Keratinocyte (primary cell): Measurements from ENCODE around the gene DLG2. TPM values are rescaled to one million over a fixed set of nuclear protein-coding genes. Genes with fewer than 3 reads are reported as not detected.

ENCODE experiments used
- DNase-seq: peaks from one replicate; pipeline ENCODE4 v3.0.0-alpha.2; 2011; ENCODE audit warnings: low read depth, missing footprints, low spot score
- FAIRE-seq: peaks from 2 replicates; lab custom pipeline; 2011; peaks lifted over from hg19 to GRCh38; lab: Jason Lieb, UNC
- H2AFZ ChIP-seq: 2 replicates; pipeline ENCODE4 v1.6.0; 2012; ENCODE audit warnings: low read length, control low read depth, inconsistent platforms; ENCODE audit not compliant: control insufficient read depth
- H3K27ac ChIP-seq: 2 replicates; pipeline ENCODE4 v1.5.1; 2011; ENCODE audit warnings: low read length; ENCODE audit not compliant: control insufficient read depth, insufficient read depth
- H3K27me3 ChIP-seq: 3 replicates; pipeline ENCODE4 v1.6.0; 2011; ENCODE audit warnings: low read length; ENCODE audit not compliant: control insufficient read depth, insufficient read depth; ENCODE audit errors: extremely low read depth
- H3K36me3 ChIP-seq, 2 experiments: 2 replicates in 1 of 2; 3 replicates in 1 of 2; pipeline ENCODE4 v1.5.1; 2011; ENCODE audit warnings: low read length in 2 of 2, mild to moderate bottlenecking in 1 of 2; ENCODE audit not compliant: control insufficient read depth in 2 of 2, insufficient read depth in 2 of 2; ENCODE audit errors: extremely low read depth in 1 of 2
- H3K4me1 ChIP-seq: 3 replicates; pipeline ENCODE4 v1.5.1; 2011; ENCODE audit warnings: low read length; ENCODE audit not compliant: control insufficient read depth, insufficient read depth; ENCODE audit errors: extremely low read depth
- H3K4me2 ChIP-seq: 3 replicates; pipeline ENCODE4 v1.6.0; 2011; ENCODE audit warnings: low read depth, low read length; ENCODE audit not compliant: control insufficient read depth, insufficient read depth; ENCODE audit errors: extremely low read depth
- H3K4me3 ChIP-seq, 3 experiments: fragments of 200-600 bp in 1 of 3; sonication (generic) in 1 of 3; 2 replicates in 2 of 3; 3 replicates in 1 of 3; pipeline ENCODE4 v1.5.1; 2011 to 2016; ENCODE audit warnings: low read length in 3 of 3, mild to moderate bottlenecking in 3 of 3, control low read depth in 2 of 3, inconsistent platforms in 1 of 3, low read depth in 1 of 3, mixed read lengths in 1 of 3, mixed run types in 1 of 3, moderate library complexity in 1 of 3; ENCODE audit not compliant: control insufficient read depth in 2 of 3, insufficient read depth in 2 of 3; ENCODE audit errors: extremely low read depth in 1 of 3
- H3K79me2 ChIP-seq: 2 replicates; pipeline ENCODE4 v1.6.0; 2012; ENCODE audit warnings: low read length; ENCODE audit not compliant: control insufficient read depth, insufficient read depth
- H3K9ac ChIP-seq: 3 replicates; pipeline ENCODE4 v1.6.0; 2011; ENCODE audit warnings: low read length; ENCODE audit not compliant: control insufficient read depth, insufficient read depth; ENCODE audit errors: extremely low read depth
- H3K9me1 ChIP-seq: 3 replicates; pipeline ENCODE4 v1.6.0; 2011; ENCODE audit warnings: low read length; ENCODE audit not compliant: control insufficient read depth, insufficient read depth; ENCODE audit errors: extremely low read depth
- H3K9me3 ChIP-seq: 2 replicates; pipeline ENCODE4 v1.5.1; 2012; ENCODE audit warnings: low read depth, low read length; ENCODE audit not compliant: control insufficient read depth
- H4K20me1 ChIP-seq: 3 replicates; pipeline ENCODE4 v1.6.0; 2011; ENCODE audit warnings: low read length; ENCODE audit not compliant: control insufficient read depth, insufficient read depth; ENCODE audit errors: extremely low read depth
- CTCF ChIP-seq, 3 experiments: IDR thresholded peaks in 1 of 3; conservative IDR thresholded peaks in 1 of 3; optimal IDR thresholded peaks in 1 of 3; 2 replicates in 2 of 3; 3 replicates in 1 of 3; pipeline versions ENCODE3 to v1.5.1; 2011; ENCODE audit warnings: low read length in 3 of 3, mild to moderate bottlenecking in 3 of 3, moderate library complexity in 2 of 3, control low read depth in 1 of 3, inconsistent platforms in 1 of 3; ENCODE audit not compliant: insufficient read depth in 2 of 3; ENCODE audit errors: extremely low read depth in 1 of 3
- EZH2 ChIP-seq: IDR thresholded peaks from one replicate; pipeline ENCODE4 v1.6.1; 2012; ENCODE audit warnings: inconsistent platforms, mild to moderate bottlenecking, low read length, moderate library complexity
- dilution Hi-C: fragments of 300-500 bp; cut with MboI; formaldehyde crosslinking; loops from one replicate; pipeline ENCODE4 v1.7.0; 2020; ENCODE audit warnings: low sequenced_read_pairs; ENCODE audit not compliant: extremely low pct_ligation_motif_present
- polyA plus RNA-seq, 5 experiments: library from polyadenylated mRNA; depleted of rRNA in 3 of 5; stranded (reverse) in 3 of 5; stranded (forward) in 1 of 5; unstranded in 1 of 5; fragments of >200 nt; gene quantifications; 1 replicate in 1 of 5; 2 replicates in 3 of 5; 3 replicates in 1 of 5; pipeline versions ENCODE4 v1.2.1 to v1.2.3, GENCODE V29; 2011 to 2012; ENCODE audit warnings: missing spikeins in 2 of 5, low read depth in 1 of 5, low replicate concordance in 1 of 5

Gene DLG2
- polyA plus RNA-seq, 1 donor (not counting 4 experiments of a cell fraction or from before 2014, with no cell fraction given), result 0.55 TPM

- H3K27me3 ChIP-seq, result no peaks in the 10 kb centered on the region
- DNase-seq (no peak), FAIRE-seq (no peak)
- H3K4me1 ChIP-seq, result no peaks in the 10 kb centered on the region
- peaks cover 18% of the 10 kb centered on the region for H3K79me2 ChIP-seq
- H3K4me3 ChIP-seq, result no peak overlapping the region
- no peak overlapping the region for H3K4me2 ChIP-seq
- dilution Hi-C loops, result no loop called here
- H3K9me1 ChIP-seq, result no peaks in the 10 kb centered on the region
- peaks cover 1 to 7% of the 10 kb centered on the region in 2 experiments for H3K36me3 ChIP-seq
- no peak overlapping the region for H3K27ac ChIP-seq
- TF ChIP-seq EZH2 (no peak), CTCF (optimal IDR thresholded peaks at IDR 0.05 in 1 of 3, IDR thresholded peaks at IDR 0.05 in 1 of 3, conservative IDR thresholded peaks at IDR 0.05 in 1 of 3; ENCODE audit: extremely low read depth in 1 of 3, insufficient read depth in 2 of 3, low read length in 3 of 3) (no peak)
- no peaks in the 10 kb centered on the region for H3K9me3 ChIP-seq
- H3K9ac ChIP-seq, result no peak overlapping the region
- no peak overlapping the region for H2AFZ ChIP-seq
- H4K20me1 ChIP-seq, result no peaks in the 10 kb centered on the region
Measured at GRCh38 chr11:85651118-85651517, 24.0 kb upstream of the DLG2 start.

GRCh38 chr11:85647604-85648299 is 20.6 kb upstream of the DLG2 start, which contains the start of gene TMEM126A:
Gene TMEM126A (plus strand): TSS chr11:85647967. CDS start chr11:85650256, 2,289 bp downstream.
- Histone ChIP-seq H3K9me3 (no peaks in the 10 kb centered on the region), H3K27me3 (no peaks in the 10 kb centered on the region)
- dilution Hi-C loops, result no loop called here

More at GRCh38 chr11:85647604-85648299, 20.6 kb upstream of the DLG2 start, which contains the start of gene TMEM126A:
- H3K4me3 ChIP-seq, result peak within 1 kb of the TSS; percentile 55 to 94 (median 94)
- peak within 1 kb of the TSS; percentile 90 for H3K4me2 ChIP-seq
- DNase-seq (no peak), FAIRE-seq (no peak)
- H3K9me1 ChIP-seq, result no peaks in the 10 kb centered on the region
- peak within 1 kb of the TSS; percentile 85 for H3K27ac ChIP-seq
- TF ChIP-seq CTCF (optimal IDR thresholded peaks at IDR 0.05 in 1 of 3, IDR thresholded peaks at IDR 0.05 in 1 of 3, conservative IDR thresholded peaks at IDR 0.05 in 1 of 3; ENCODE audit: extremely low read depth in 1 of 3, insufficient read depth in 2 of 3, low read length in 3 of 3) (no peak), EZH2 (no peak)
- peak within 1 kb of the TSS; percentile 98 for H2AFZ ChIP-seq
- no peaks in the 10 kb centered on the region for H4K20me1 ChIP-seq
- H3K9ac ChIP-seq, result peak within 1 kb of the TSS; percentile 91
- peaks cover 1 to 3% of the 10 kb centered on the region in 2 experiments for H3K36me3 ChIP-seq
- peaks cover 17% of the 10 kb centered on the region for H3K79me2 ChIP-seq
- H3K4me1 ChIP-seq, result no peaks in the 10 kb centered on the region
